ENCODE data around the gene GNAL.

The GNAL gene

GRCh38 chr18:11927497-11927896, 238.4 kb downstream of the GNAL start:
- TF ChIP-seq SP2 (tag by site-specific recombination; IDR thresholded peaks at IDR 0.05) (no peak), ZIC2 (tag by site-specific recombination; IDR thresholded peaks at IDR 0.05) (no peak), ZNF510 (tag by site-specific recombination; IDR thresholded peaks at IDR 0.05; ENCODE audit: insufficient replicate concordance) (no peak), SALL2 (tag by site-specific recombination; IDR thresholded peaks at IDR 0.05; ENCODE audit: borderline replicate concordance) (no peak), INSM2 (tag by site-specific recombination; IDR thresholded peaks at IDR 0.05) (no peak), IKZF3 (tag by site-specific recombination; IDR thresholded peaks at IDR 0.05) (no peak), ZNF645 (tag by site-specific recombination; IDR thresholded peaks at IDR 0.05) (no peak), ZNF202 (tag by site-specific recombination; IDR thresholded peaks at IDR 0.05; ENCODE audit: borderline replicate concordance) (no peak), CTCF (tag by site-specific recombination; IDR thresholded peaks at IDR 0.05) (no peak), ZNF174 (tag by site-specific recombination; IDR thresholded peaks at IDR 0.05) (no peak), ZNF211 (tag by site-specific recombination; IDR thresholded peaks at IDR 0.05; ENCODE audit: low read depth) (no peak), ZFHX2 (tag by site-specific recombination; conservative IDR thresholded peaks at IDR 0.05) (no peak), ZNF513 (tag by site-specific recombination; IDR thresholded peaks at IDR 0.05) (no peak), ZNF561 (tag by site-specific recombination; IDR thresholded peaks at IDR 0.05; ENCODE audit: borderline replicate concordance) (no peak), ZNF266 (tag by site-specific recombination; IDR thresholded peaks at IDR 0.05; ENCODE audit: low read depth) (no peak), ZSCAN30 (tag by site-specific recombination; IDR thresholded peaks at IDR 0.05) (no peak), SCRT1 (tag by site-specific recombination; IDR thresholded peaks at IDR 0.05; ENCODE audit: borderline replicate concordance) (no peak), ZBTB20 (tag by site-specific recombination; IDR thresholded peaks at IDR 0.05) (no peak), FEZF1 (tag by site-specific recombination; IDR thresholded peaks at IDR 0.05) (no peak), ZNF112 (tag by site-specific recombination; IDR thresholded peaks at IDR 0.05) (no peak)
- POLR2A ChIA-PET, result no interaction called here

GRCh38 chr18:11932393-11932792, 243.3 kb downstream of the GNAL start:
- Histone ChIP-seq H3K9me3 (ENCODE audit: control insufficient read depth, insufficient read depth, low read depth, low read length) (no peaks in the 10 kb centered on the region), H3K36me3 (ENCODE audit: control insufficient read depth in 2 of 2, insufficient read depth in 1 of 2, low read length in 2 of 2) (no peaks in the 10 kb centered on the region), H3K4me3 (ENCODE audit: low read depth, low read length) (no peak overlapping the region), H3K27ac (ENCODE audit: extremely low read depth, low read depth, low read length) (no peak overlapping the region), H3K4me1 (ENCODE audit: control insufficient read depth, insufficient read depth, low read length) (no peaks in the 10 kb centered on the region)
- TF ChIP-seq ZFHX2 (tag by site-specific recombination; conservative IDR thresholded peaks at IDR 0.05) (no peak), KLF16 (tag by site-specific recombination; IDR thresholded peaks at IDR 0.05) (no peak), ZSCAN30 (tag by site-specific recombination; IDR thresholded peaks at IDR 0.05) (no peak), ZNF416 (tag by site-specific recombination; IDR thresholded peaks at IDR 0.05) (no peak), ZBTB17 (tag by site-specific recombination; IDR thresholded peaks at IDR 0.05) (no peak), ZNF248 (tag by site-specific recombination; IDR thresholded peaks at IDR 0.05) (no peak), ZNF530 (tag by site-specific recombination; IDR thresholded peaks at IDR 0.05; ENCODE audit: low read depth) (no peak), ZNF16 (tag by site-specific recombination; IDR thresholded peaks at IDR 0.05; ENCODE audit: low read depth) (no peak)
- ChIA-PET POLR2A (no interaction called here), CTCF (interaction anchor here (0.9 to 10.2 kb wide), 3 partner anchors 15 to 107 kb away, joined by 3 to 436 read pairs (median 4); no protein-coding TSS in a partner anchor)

More at GRCh38 chr18:11927497-11927896, 238.4 kb downstream of the GNAL start:
- no peaks in the 10 kb centered on the region for H3K36me3 ChIP-seq (ENCODE audit: control insufficient read depth in 2 of 2, insufficient read depth in 1 of 2, low read length in 2 of 2)
- CTCF ChIA-PET, result interaction anchor here (0.6 to 8.0 kb wide), 5 partner anchors 10 to 1452 kb away, joined by 4 to 87 read pairs (median 4); no protein-coding TSS in a partner anchor
- no peaks in the 10 kb centered on the region for H3K4me1 ChIP-seq (ENCODE audit: control insufficient read depth, insufficient read depth, low read length)
- no peak overlapping the region for H3K4me3 ChIP-seq (ENCODE audit: low read depth, low read length)
- H3K27ac ChIP-seq (ENCODE audit: extremely low read depth, low read depth, low read length), result no peak overlapping the region
- H3K9me3 ChIP-seq (ENCODE audit: control insufficient read depth, insufficient read depth, low read depth, low read length), result no peaks in the 10 kb centered on the region

Data from HEK293 (cell line).